H9 (cell line): ENCODE measurements around the gene NPAS3. TPM values are rescaled to one million over a fixed set of nuclear protein-coding genes. Genes with fewer than 3 reads are reported as not detected.

ENCODE experiments used
- DNase-seq: peaks from one replicate; pipeline ENCODE4 v3.0.0-alpha.2; 2017
- H2AFZ ChIP-seq: one replicate; pipeline ENCODE4 v1.6.1; 2013; ENCODE audit warnings: mild to moderate bottlenecking, low read length, control low read depth, moderate library complexity
- H2AK5ac ChIP-seq: 2 replicates; pipeline ENCODE4 v1.6.1; 2013; ENCODE audit warnings: low read length, control low read depth, mixed read lengths; ENCODE audit not compliant: insufficient read length
- H2BK120ac ChIP-seq: one replicate; pipeline ENCODE4 v1.6.1; 2013; ENCODE audit warnings: low read depth, mild to moderate bottlenecking, low read length, control low read depth, inconsistent platforms; ENCODE audit not compliant: poor library complexity, severe bottlenecking
- H2BK12ac ChIP-seq: 2 replicates; pipeline ENCODE4 v1.6.1; 2013; ENCODE audit warnings: low read length, control low read depth, mixed read lengths, low read depth; ENCODE audit not compliant: insufficient read length
- H2BK15ac ChIP-seq: 2 replicates; pipeline ENCODE4 v1.6.1; 2013; ENCODE audit warnings: low read depth, low read length, control low read depth
- H2BK20ac ChIP-seq: one replicate; pipeline ENCODE4 v1.6.1; 2013; ENCODE audit warnings: low read depth, mild to moderate bottlenecking, low read length, control low read depth, inconsistent platforms; ENCODE audit not compliant: poor library complexity, severe bottlenecking
- H2BK5ac ChIP-seq: 2 replicates; pipeline ENCODE4 v1.6.1; 2013; ENCODE audit warnings: low read length, control low read depth, mixed read lengths; ENCODE audit not compliant: insufficient read length
- H3K14ac ChIP-seq: 2 replicates; pipeline ENCODE4 v1.6.1; 2013; ENCODE audit warnings: low read length, control low read depth; ENCODE audit not compliant: insufficient read depth
- H3K18ac ChIP-seq: 2 replicates; pipeline ENCODE4 v1.6.1; 2013; ENCODE audit warnings: low read depth, mild to moderate bottlenecking, mixed read lengths, low read length, control low read depth; ENCODE audit not compliant: insufficient read length
- H3K23ac ChIP-seq: 2 replicates; pipeline ENCODE4 v1.6.1; 2013; ENCODE audit warnings: low read length, control low read depth, mixed read lengths, low read depth; ENCODE audit not compliant: insufficient read length
- H3K23me2 ChIP-seq: 2 replicates; pipeline ENCODE4 v1.6.1; 2013; ENCODE audit warnings: low read depth, mild to moderate bottlenecking, mixed read lengths, low read length, control low read depth; ENCODE audit not compliant: insufficient read length, poor library complexity, severe bottlenecking
- H3K27ac ChIP-seq: 2 replicates; pipeline ENCODE4 v1.5.1; 2013; ENCODE audit warnings: low read length, control low read depth, mixed read lengths, low read depth; ENCODE audit not compliant: insufficient read length
- H3K27me3 ChIP-seq: 2 replicates; pipeline ENCODE4 v1.6.1; 2013; ENCODE audit warnings: low read length, control low read depth, inconsistent platforms; ENCODE audit not compliant: insufficient read depth
- H3K4ac ChIP-seq: 2 replicates; pipeline ENCODE4 v1.6.1; 2013; ENCODE audit warnings: low read depth, mild to moderate bottlenecking, control low read depth, inconsistent platforms, low read length, moderate library complexity
- H3K4me1 ChIP-seq: 2 replicates; pipeline ENCODE4 v1.6.1; 2013; ENCODE audit warnings: low read length, control low read depth, inconsistent platforms; ENCODE audit not compliant: insufficient read depth
- H3K4me2 ChIP-seq: 2 replicates; pipeline ENCODE4 v1.6.1; 2013; ENCODE audit warnings: low read length, control low read depth, mixed read lengths; ENCODE audit not compliant: insufficient read length, insufficient read depth
- H3K56ac ChIP-seq: 2 replicates; pipeline ENCODE4 v1.6.1; 2013; ENCODE audit warnings: low read depth, mild to moderate bottlenecking, mixed read lengths, low read length, control low read depth; ENCODE audit not compliant: insufficient read length
- H3K79me1 ChIP-seq: 2 replicates; pipeline ENCODE4 v1.6.1; 2013; ENCODE audit warnings: low read depth, mild to moderate bottlenecking, moderate library complexity, low read length, control low read depth, inconsistent platforms; ENCODE audit not compliant: insufficient read depth, poor library complexity, severe bottlenecking
- H3K79me2 ChIP-seq: 2 replicates; pipeline ENCODE4 v1.6.1; 2013; ENCODE audit warnings: low read length, control low read depth, inconsistent platforms; ENCODE audit not compliant: insufficient read depth
- H3K9ac ChIP-seq: 2 replicates; pipeline ENCODE4 v1.6.1; 2013; ENCODE audit warnings: low read length, control low read depth, mixed read lengths; ENCODE audit not compliant: insufficient read length; ENCODE audit errors: extremely low read depth
- H3K9me3 ChIP-seq: one replicate; pipeline ENCODE4 v1.6.1; 2013; ENCODE audit warnings: low read depth, low read length, inconsistent platforms; ENCODE audit not compliant: control insufficient read depth
- H3T11ph ChIP-seq: one replicate; pipeline ENCODE4 v1.6.1; 2013; ENCODE audit warnings: mild to moderate bottlenecking, low read length, control low read depth, inconsistent platforms
- H4K20me1 ChIP-seq: one replicate; pipeline ENCODE4 v1.6.1; 2013; ENCODE audit not compliant: control insufficient read depth, insufficient read length, insufficient read depth
- H4K5ac ChIP-seq: 2 replicates; pipeline ENCODE4 v1.6.1; 2013; ENCODE audit warnings: low read depth, mild to moderate bottlenecking, mixed read lengths, low read length, control low read depth; ENCODE audit not compliant: insufficient read length
- H4K8ac ChIP-seq: replicated peaks from 2 replicates; pipeline ENCODE4 v1.6.1; 2013; ENCODE audit warnings: low read length, control low read depth, mixed read lengths, low read depth; ENCODE audit not compliant: insufficient read length
- H4K91ac ChIP-seq: 2 replicates; pipeline ENCODE4 v1.6.1; 2013; ENCODE audit warnings: low read depth, mild to moderate bottlenecking, moderate library complexity, mixed read lengths, low read length, control low read depth; ENCODE audit not compliant: insufficient read length
- H3K27ac Mint-ChIP-seq, 3 experiments: 2 replicates in 2 of 3; 3 replicates in 1 of 3; pipeline ENCODE4 v1.8.0; 2020 to 2021; ENCODE audit warnings: mixed read lengths in 3 of 3, mild to moderate bottlenecking in 1 of 3, moderate library complexity in 1 of 3
- H3K27me3 Mint-ChIP-seq: 2 replicates; pipeline ENCODE4 v1.8.0; 2021; ENCODE audit warnings: low read depth, mild to moderate bottlenecking, moderate library complexity, mixed read lengths
- H3K36me3 Mint-ChIP-seq, 3 experiments: 2 replicates in 2 of 3; 3 replicates in 1 of 3; pipeline ENCODE4 v1.8.0; 2020 to 2021; ENCODE audit warnings: low read depth in 3 of 3, mixed read lengths in 3 of 3; ENCODE audit not compliant: insufficient read depth in 1 of 3
- H3K4me1 Mint-ChIP-seq, 2 experiments: 2 replicates each; pipeline ENCODE4 v1.8.0; 2020; ENCODE audit warnings: mixed read lengths in 2 of 2
- H3K4me3 Mint-ChIP-seq, 2 experiments: 2 replicates in 1 of 2; 3 replicates in 1 of 2; pipeline ENCODE4 v1.8.0; 2020 to 2021; ENCODE audit warnings: mild to moderate bottlenecking in 2 of 2, mixed read lengths in 2 of 2, moderate library complexity in 1 of 2
- H3K9me3 Mint-ChIP-seq, 2 experiments: 2 replicates in 1 of 2; 3 replicates in 1 of 2; pipeline ENCODE4 v1.8.0; 2020; ENCODE audit warnings: mild to moderate bottlenecking in 2 of 2, mixed read lengths in 2 of 2, moderate library complexity in 1 of 2
- WGBS: extraction: QIAGEN DNeasy Blood & Tissue Kit; methylation state at CpG from one replicate; pipeline ENCODE4 v1.1.7; 2013; ENCODE audit warnings: missing lambda C conversion rate, low lambda C conversion rate, mixed read lengths; ENCODE audit not compliant: insufficient read length; ENCODE audit errors: extremely low coverage; 5-methylcytosine and 5-hydroxymethylcytosine counted together
- total RNA-seq: library from RNA; stranded (reverse); gene quantifications from 2 replicates; pipeline ENCODE4 v1.2.1, GENCODE V29; 2021
- TF ChIP-seq, protein P1 (sequence below): fragments of 200-600 bp; sonication (generic); conservative IDR thresholded peaks from 3 replicates; pipeline ENCODE4 v1.8.0; 2021; ENCODE audit warnings: antibody characterized with exemption, mild to moderate bottlenecking

NPAS3 gene
- total RNA-seq, 1 experiment from 2014 or later: 0.17 TPM

DNA sequence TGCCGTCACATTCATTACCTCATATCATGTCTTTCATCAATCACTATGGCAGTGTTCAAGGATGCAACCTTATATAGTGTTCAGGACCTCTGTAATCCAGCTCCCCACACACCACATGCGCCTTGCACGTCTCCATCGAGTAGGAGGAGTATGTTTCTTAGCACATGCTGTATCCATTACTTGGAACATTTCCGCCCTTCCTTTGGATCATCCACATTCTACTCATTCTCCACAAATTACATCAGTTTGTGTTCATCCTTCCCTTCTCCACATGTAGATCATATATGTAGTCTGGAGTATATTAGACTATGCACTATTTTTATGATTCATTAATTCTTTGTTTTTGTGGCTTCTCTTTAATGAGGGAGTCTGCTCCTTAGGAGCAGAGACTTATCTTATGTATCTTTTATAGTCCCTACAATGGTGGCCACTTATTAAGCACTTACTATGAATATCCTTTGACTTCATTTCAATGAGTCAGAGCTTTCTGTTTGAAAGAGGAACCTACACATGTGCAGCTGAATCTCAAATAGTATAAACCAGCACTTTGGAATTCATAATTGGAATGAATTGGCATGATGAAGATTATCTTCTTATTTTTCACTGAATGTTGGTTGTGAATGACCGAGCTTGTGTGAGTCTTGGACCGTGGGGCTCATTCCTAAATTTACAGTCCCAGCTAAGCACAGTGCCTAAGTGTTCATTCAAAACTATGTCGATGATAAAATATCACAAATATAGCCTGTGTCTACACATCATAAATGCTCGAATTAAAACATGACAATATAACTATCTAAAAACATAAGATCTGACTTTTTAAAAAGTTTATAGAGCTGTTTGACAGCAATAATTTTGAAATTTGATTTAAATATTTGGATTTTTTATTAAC lies 30.2 kb upstream of the NPAS3 start:
- Histone ChIP-seq H3K27ac (no peak overlapping the region), H3K4me1 (no peaks in the 10 kb centered on the region), H4K91ac (no peak overlapping the region), H3K9ac (no peak overlapping the region), H3K27me3 (no peaks in the 10 kb centered on the region), H3K79me2 (no peaks in the 10 kb centered on the region), H3K9me3 (no peaks in the 10 kb centered on the region), H2BK20ac (no peak overlapping the region), H3K18ac (no peak overlapping the region), H2BK15ac (no peak overlapping the region), H4K8ac (no peak overlapping the region), H2BK5ac (no peak overlapping the region), H3K23me2 (no peaks in the 10 kb centered on the region), H3K56ac (no peak overlapping the region), H2BK12ac (no peak overlapping the region), H2BK120ac (no peak overlapping the region), H4K5ac (no peak overlapping the region), H3K23ac (no peak overlapping the region), H2AFZ (no peak overlapping the region), H3K4me2 (no peak overlapping the region), H3T11ph (no peak overlapping the region), H2AK5ac (no peak overlapping the region), H3K4ac (no peak overlapping the region), H4K20me1 (no peaks in the 10 kb centered on the region), H3K14ac (no peak overlapping the region), H3K79me1 (no peaks in the 10 kb centered on the region)
- no CpG with 5 or more reads among the region's 9 CpGs for WGBS
- Mint-ChIP-seq H3K4me3 (no peak overlapping the region; a peak in 1 of 5 replicates), H3K27ac (no peak overlapping the region), H3K27me3 (no peaks in the 10 kb centered on the region), H3K4me1 (no peaks in the 10 kb centered on the region), H3K36me3 (no peaks in the 10 kb centered on the region), H3K9me3 (no peaks in the 10 kb centered on the region; a peak in 1 of 5 replicates)
- TF ChIP-seq, protein P1, sequence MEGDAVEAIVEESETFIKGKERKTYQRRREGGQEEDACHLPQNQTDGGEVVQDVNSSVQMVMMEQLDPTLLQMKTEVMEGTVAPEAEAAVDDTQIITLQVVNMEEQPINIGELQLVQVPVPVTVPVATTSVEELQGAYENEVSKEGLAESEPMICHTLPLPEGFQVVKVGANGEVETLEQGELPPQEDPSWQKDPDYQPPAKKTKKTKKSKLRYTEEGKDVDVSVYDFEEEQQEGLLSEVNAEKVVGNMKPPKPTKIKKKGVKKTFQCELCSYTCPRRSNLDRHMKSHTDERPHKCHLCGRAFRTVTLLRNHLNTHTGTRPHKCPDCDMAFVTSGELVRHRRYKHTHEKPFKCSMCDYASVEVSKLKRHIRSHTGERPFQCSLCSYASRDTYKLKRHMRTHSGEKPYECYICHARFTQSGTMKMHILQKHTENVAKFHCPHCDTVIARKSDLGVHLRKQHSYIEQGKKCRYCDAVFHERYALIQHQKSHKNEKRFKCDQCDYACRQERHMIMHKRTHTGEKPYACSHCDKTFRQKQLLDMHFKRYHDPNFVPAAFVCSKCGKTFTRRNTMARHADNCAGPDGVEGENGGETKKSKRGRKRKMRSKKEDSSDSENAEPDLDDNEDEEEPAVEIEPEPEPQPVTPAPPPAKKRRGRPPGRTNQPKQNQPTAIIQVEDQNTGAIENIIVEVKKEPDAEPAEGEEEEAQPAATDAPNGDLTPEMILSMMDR: no peak
- DNase-seq: no peak
